ENCODE data around the gene DCUN1D3. TPM values are rescaled to one million over a fixed set of nuclear protein-coding genes. Genes with fewer than 3 reads are reported as not detected.

DCUN1D3 gene
- polyA plus RNA-seq, 3 donors from 2014 or later: 0.06 to 1.5 (median 0.74) TPM

GRCh38 chr16:20844054-20844453 lies 56.1 kb downstream of the DCUN1D3 start:
- Mint-ChIP-seq H3K27me3 (ENCODE audit: low read depth in 3 of 3) (peaks cover 0 to 3% (median 0%) of the 10 kb centered on the region in 3 donors), H3K4me1 (peaks cover 20 to 22% of the 10 kb centered on the region in 2 donors), H3K9me3 (no peaks in the 10 kb centered on the region), H3K4me3 (peak overlapping the region; percentile 20 to 59 (median 37)), H3K36me3 (no peaks in the 10 kb centered on the region), H3K27ac (peak overlapping the region; percentile 49 to 91 (median 80))
- DNase-seq: peak in 2 of 3 donors; percentile 4 to 16

- Mint-ChIP-seq H3K4me1 (peaks cover 10 to 11% of the 10 kb centered on the region in 2 donors), H3K9me3 (peaks cover 0 to 4% (median 0%) of the 10 kb centered on the region in 6 donors), H3K27ac (no peak overlapping the region), H3K36me3 (peaks cover 0 to 23% (median 17%) of the 10 kb centered on the region in 3 donors), H3K27me3 (ENCODE audit: low read depth in 3 of 3) (peaks cover 0 to 3% (median 0%) of the 10 kb centered on the region in 3 donors), H3K4me3 (no peak overlapping the region)
- no peak for DNase-seq
Measured at GRCh38 chr16:20839504-20839903, 60.7 kb downstream of the DCUN1D3 start.

GRCh38 chr16:20838240-20838639 lies 61.9 kb downstream of the DCUN1D3 start:
- Mint-ChIP-seq H3K27me3 (ENCODE audit: low read depth in 3 of 3) (peaks cover 0 to 3% (median 0%) of the 10 kb centered on the region in 3 donors), H3K9me3 (peaks cover 0 to 4% (median 0%) of the 10 kb centered on the region in 6 donors), H3K27ac (no peak overlapping the region), H3K4me1 (no peaks in the 10 kb centered on the region), H3K4me3 (no peak overlapping the region), H3K36me3 (peaks cover 0 to 30% (median 17%) of the 10 kb centered on the region in 3 donors)
- DNase-seq: no peak

GRCh38 chr16:20833086-20833485 lies 67.1 kb downstream of the DCUN1D3 start:
- Mint-ChIP-seq H3K27me3 (ENCODE audit: low read depth in 3 of 3) (peaks cover 0 to 1% (median 0%) of the 10 kb centered on the region in 3 donors), H3K36me3 (peaks cover 0 to 30% (median 17%) of the 10 kb centered on the region in 3 donors), H3K4me3 (no peak overlapping the region), H3K4me1 (no peaks in the 10 kb centered on the region), H3K27ac (no peak overlapping the region), H3K9me3 (peaks cover 0 to 4% (median 0%) of the 10 kb centered on the region in 6 donors)
- DNase-seq: no peak

GRCh38 chr16:20830372-20830771 lies 69.8 kb downstream of the DCUN1D3 start:
- no peak for DNase-seq

GRCh38 chr16:20829536-20829935 lies 70.6 kb downstream of the DCUN1D3 start:
- H3K27me3 Mint-ChIP-seq (ENCODE audit: low read depth in 3 of 3): no peaks in the 10 kb centered on the region
- H3K27ac Mint-ChIP-seq: no peak overlapping the region
- H3K9me3 Mint-ChIP-seq: no peaks in the 10 kb centered on the region
- peaks cover 0 to 7% (median under 1%) of the 10 kb centered on the region in 3 donors for H3K36me3 Mint-ChIP-seq
- DNase-seq: no peak
- no peaks in the 10 kb centered on the region for H3K4me1 Mint-ChIP-seq
- H3K4me3 Mint-ChIP-seq: no peak overlapping the region

More at GRCh38 chr16:20830372-20830771, 69.8 kb downstream of the DCUN1D3 start:
- H3K4me3 Mint-ChIP-seq: no peak overlapping the region
- no peaks in the 10 kb centered on the region for H3K4me1 Mint-ChIP-seq
- peaks cover 0 to 16% (median 9%) of the 10 kb centered on the region in 3 donors for H3K36me3 Mint-ChIP-seq
- no peak overlapping the region for H3K27ac Mint-ChIP-seq
- no peaks in the 10 kb centered on the region for H3K27me3 Mint-ChIP-seq (ENCODE audit: low read depth in 3 of 3)
- no peaks in the 10 kb centered on the region for H3K9me3 Mint-ChIP-seq

GRCh38 chr16:20826039-20826566 lies 74.1 kb downstream of the DCUN1D3 start:
- DNase-seq: no peak
- Mint-ChIP-seq H3K27ac (no peak overlapping the region), H3K4me3 (no peak overlapping the region), H3K4me1 (peaks cover 7 to 10% of the 10 kb centered on the region in 2 donors), H3K9me3 (no peaks in the 10 kb centered on the region), H3K36me3 (no peaks in the 10 kb centered on the region), H3K27me3 (ENCODE audit: low read depth in 3 of 3) (peaks cover 0 to under 1% (median 0%) of the 10 kb centered on the region in 3 donors)

GRCh38 chr16:20822521-20823325 lies 77.4 kb downstream of the DCUN1D3 start:
- Mint-ChIP-seq H3K9me3 (no peaks in the 10 kb centered on the region), H3K27ac (peak overlapping the region in 1 of 6 donors; percentile 7), H3K27me3 (ENCODE audit: low read depth in 3 of 3) (peaks cover 0 to 2% (median 0%) of the 10 kb centered on the region in 3 donors), H3K36me3 (peaks cover 0 to 7% (median 0%) of the 10 kb centered on the region in 3 donors), H3K4me1 (peaks cover 7 to 10% of the 10 kb centered on the region in 2 donors), H3K4me3 (no peak overlapping the region)
- no peak for DNase-seq

- Mint-ChIP-seq H3K36me3 (peaks cover 0 to 7% (median 0%) of the 10 kb centered on the region in 3 donors), H3K4me3 (no peak overlapping the region), H3K27ac (peak overlapping the region in 1 of 6 donors; percentile 30), H3K9me3 (no peaks in the 10 kb centered on the region), H3K4me1 (peaks cover 7 to 10% of the 10 kb centered on the region in 2 donors), H3K27me3 (ENCODE audit: low read depth in 3 of 3) (peaks cover 0 to 2% (median 0%) of the 10 kb centered on the region in 3 donors)
- DNase-seq: no peak
Measured at GRCh38 chr16:20821682-20822081, 78.5 kb downstream of the DCUN1D3 start.

- Mint-ChIP-seq H3K9me3 (no peaks in the 10 kb centered on the region), H3K27me3 (ENCODE audit: low read depth in 3 of 3) (peaks cover 0 to 2% (median 0%) of the 10 kb centered on the region in 3 donors), H3K27ac (no peak overlapping the region), H3K4me1 (peaks cover 7 to 10% of the 10 kb centered on the region in 2 donors), H3K4me3 (no peak overlapping the region), H3K36me3 (peaks cover 0 to 7% (median 0%) of the 10 kb centered on the region in 3 donors)
- DNase-seq: no peak
Measured at GRCh38 chr16:20818929-20819585, 81.1 kb downstream of the DCUN1D3 start.

- Mint-ChIP-seq H3K36me3 (peaks cover 0 to 3% (median 0%) of the 10 kb centered on the region in 3 donors), H3K4me3 (no peak overlapping the region), H3K27ac (no peak overlapping the region), H3K4me1 (peaks cover 7 to 10% of the 10 kb centered on the region in 2 donors), H3K27me3 (ENCODE audit: low read depth in 3 of 3) (no peaks in the 10 kb centered on the region), H3K9me3 (no peaks in the 10 kb centered on the region)
- no peak for DNase-seq
Measured at GRCh38 chr16:20814784-20815183, 85.4 kb downstream of the DCUN1D3 start.

GRCh38 chr16:20812510-20812909 lies 87.6 kb downstream of the DCUN1D3 start:
- no peaks in the 10 kb centered on the region for H3K27me3 Mint-ChIP-seq (ENCODE audit: low read depth in 3 of 3)
- no peaks in the 10 kb centered on the region for H3K36me3 Mint-ChIP-seq
- DNase-seq: no peak
- H3K4me3 Mint-ChIP-seq: no peak overlapping the region
- H3K9me3 Mint-ChIP-seq: no peaks in the 10 kb centered on the region
- H3K27ac Mint-ChIP-seq: no peak overlapping the region
- H3K4me1 Mint-ChIP-seq: peaks cover 12 to 20% of the 10 kb centered on the region in 2 donors

GRCh38 chr16:20811889-20812439 lies 88.2 kb downstream of the DCUN1D3 start:
- Mint-ChIP-seq H3K27ac (no peak overlapping the region), H3K36me3 (no peaks in the 10 kb centered on the region), H3K4me3 (no peak overlapping the region), H3K9me3 (no peaks in the 10 kb centered on the region), H3K27me3 (ENCODE audit: low read depth in 3 of 3) (no peaks in the 10 kb centered on the region), H3K4me1 (peaks cover 16 to 25% of the 10 kb centered on the region in 2 donors)
- DNase-seq: no peak
